ENCODE data around the gene MT3.

- TF ChIP-seq MAX (IDR thresholded peaks at IDR 0.05; ENCODE audit: low read depth) (peak; percentile 96), CTCF (IDR thresholded peaks at IDR 0.05) (no peak), GABPA (IDR thresholded peaks at IDR 0.05; ENCODE audit: low read depth) (peak; percentile 49), REST (IDR thresholded peaks at IDR 0.05; ENCODE audit: low read depth, low read length) (peak; percentile 69), EZH2phosphoT487 (IDR thresholded peaks at IDR 0.05; ENCODE audit: borderline replicate concordance, low read depth) (no peak), POLR2AphosphoS5 (IDR thresholded peaks at IDR 0.05; ENCODE audit: low read depth, low read length) (peak; percentile 52; the same call in 1 of the 2 replicates), TEAD4 (IDR thresholded peaks at IDR 0.05; ENCODE audit: borderline replicate concordance, insufficient read depth) (peak; percentile 67; the same call in 1 of the 2 replicates), SMC3 (IDR thresholded peaks at IDR 0.05; ENCODE audit: low read depth, low read length) (no peak), MXI1 (IDR thresholded peaks at IDR 0.05; ENCODE audit: low read depth, low read length) (no peak), RXRA (IDR thresholded peaks at IDR 0.05; ENCODE audit: borderline replicate concordance, low read depth) (peak; percentile 48; the same call in 1 of the 2 replicates), JUND (IDR thresholded peaks at IDR 0.05) (no peak), USF2 (IDR thresholded peaks at IDR 0.05; ENCODE audit: borderline replicate concordance, low read depth, low read length) (no peak), NFIC (IDR thresholded peaks at IDR 0.05; ENCODE audit: borderline replicate concordance) (peak; percentile 81), IRF3 (IDR thresholded peaks at IDR 0.05; ENCODE audit: low read depth, low read length) (no peak)
Measured at GRCh38 chr16:56607109-56607618, 17.8 kb downstream of the MT3 start.

All from SK-N-SH (cell line).